DOHH2 (cell line): ENCODE data around the gene IFNA17.
"Not testable (repeated sequence)": the region's sequence is repeated elsewhere in the genome, so short reads cannot be mapped to it uniquely, and the experiment has no call there.

Source experiments
- H3F3A ChIP-seq: fragments of 200-600 bp; sonication (generic), shearing (Covaris generic); 2 replicates; pipeline ENCODE4 v1.6.0; 2016; ENCODE audit warnings: antibody characterized with exemption, mild to moderate bottlenecking; ENCODE audit not compliant: control insufficient read depth, insufficient read depth
- H3K27ac ChIP-seq: fragments of 200-600 bp; sonication (generic); 2 replicates; pipeline ENCODE4 v1.5.1; 2014; ENCODE audit warnings: low read depth, mild to moderate bottlenecking, low read length, moderate library complexity
- H3K27me3 ChIP-seq: fragments of 200-600 bp; sonication (generic); 2 replicates; pipeline ENCODE4 v1.6.1; 2014; ENCODE audit warnings: mild to moderate bottlenecking, low read length, mixed read lengths; ENCODE audit not compliant: control insufficient read depth
- H3K36me3 ChIP-seq: fragments of 200-600 bp; sonication (generic); 2 replicates; pipeline ENCODE4 v1.6.1; 2014; ENCODE audit warnings: mild to moderate bottlenecking, low read length, moderate library complexity, mixed read lengths; ENCODE audit not compliant: control insufficient read depth
- H3K4me1 ChIP-seq: fragments of 200-600 bp; sonication (generic); 2 replicates; pipeline ENCODE4 v1.6.1; 2014; ENCODE audit warnings: mild to moderate bottlenecking, low read length, mixed read lengths; ENCODE audit not compliant: control insufficient read depth
- H3K4me2 ChIP-seq: fragments of 200-600 bp; sonication (generic); 2 replicates; pipeline ENCODE4 v1.6.0; 2014; ENCODE audit warnings: mild to moderate bottlenecking, low read length, moderate library complexity
- H3K4me3 ChIP-seq: fragments of 200-600 bp; sonication (generic); 2 replicates; pipeline ENCODE4 v1.5.1; 2014; ENCODE audit warnings: mild to moderate bottlenecking, low read length, mixed read lengths
- H3K79me2 ChIP-seq: fragments of 200-600 bp; sonication (generic); 2 replicates; pipeline ENCODE4 v1.6.1; 2014; ENCODE audit warnings: mild to moderate bottlenecking, low read length, mixed read lengths; ENCODE audit not compliant: control insufficient read depth
- H3K9me2 ChIP-seq: fragments of 200-600 bp; sonication (generic); replicated peaks from 2 replicates; pipeline ENCODE4 v1.6.1; 2014; ENCODE audit warnings: mild to moderate bottlenecking, low read length, mixed read lengths; ENCODE audit not compliant: control insufficient read depth
- H3K9me3 ChIP-seq: fragments of 200-600 bp; sonication (generic); 2 replicates; pipeline ENCODE4 v1.6.1; 2014; ENCODE audit warnings: antibody characterized with exemption, low read length, mixed read lengths; ENCODE audit not compliant: control insufficient read depth, insufficient read depth
- H4K20me1 ChIP-seq: fragments of 200-600 bp; sonication (generic); 2 replicates; pipeline ENCODE4 v1.6.0; 2014; ENCODE audit warnings: low read depth, mild to moderate bottlenecking, antibody characterized with exemption, low read length, moderate library complexity; ENCODE audit not compliant: control insufficient read depth, insufficient read depth
- CTCF ChIP-seq: fragments of 200-600 bp; sonication (generic); IDR thresholded peaks from one replicate; pipeline ENCODE4 v1.5.1; 2014; ENCODE audit warnings: antibody characterized with exemption, mild to moderate bottlenecking, low read depth, low read length; ENCODE audit not compliant: poor library complexity, severe bottlenecking
- EZH2phosphoT487 ChIP-seq: fragments of 200-600 bp; sonication (generic); IDR thresholded peaks from 2 replicates; pipeline ENCODE4 v1.6.1; 2017; ENCODE audit warnings: borderline replicate concordance, mild to moderate bottlenecking, antibody characterized with exemption, low read length, moderate library complexity, mixed read lengths

The IFNA17 gene

GRCh38 chr9:21210311-21210710, 17.7 kb downstream of the IFNA17 start:
- Histone ChIP-seq H3K4me3 (no peak overlapping the region), H4K20me1 (no peaks in the 10 kb centered on the region), H3K36me3 (no peaks in the 10 kb centered on the region), H3K27me3 (no peaks in the 10 kb centered on the region), H3K4me2 (no peak overlapping the region), H3K9me2 (no peaks in the 10 kb centered on the region), H3K79me2 (no peaks in the 10 kb centered on the region), H3K4me1 (no peaks in the 10 kb centered on the region), H3F3A (no peaks in the 10 kb centered on the region), H3K9me3 (no peaks in the 10 kb centered on the region), H3K27ac (no peak overlapping the region)
- no peak for TF ChIP-seq CTCF
- no peak for TF ChIP-seq EZH2phosphoT487

- not testable (repeated sequence) for H3K9me3 ChIP-seq, H3K27me3 ChIP-seq, H3K27ac ChIP-seq, H3K9me2 ChIP-seq, H3K36me3 ChIP-seq, H3K4me1 ChIP-seq, H3K4me2 ChIP-seq, H3F3A ChIP-seq, H3K79me2 ChIP-seq, H3K4me3 ChIP-seq, H4K20me1 ChIP-seq
These were observed 21.0 kb downstream of the IFNA17 start, which contains the start of gene IFNA10 for GRCh38 chr9:21207043-21207442. Gene IFNA10 (minus strand): TSS chr9:21207143. CDS start chr9:21207097, 46 bp downstream.

GRCh38 chr9:21205204-21205603, 22.8 kb downstream of the IFNA17 start:
- no peaks in the 10 kb centered on the region for H3K27me3 ChIP-seq
- TF ChIP-seq CTCF (no peak), EZH2phosphoT487 (no peak)
- no peaks in the 10 kb centered on the region for H3F3A ChIP-seq
- no peaks in the 10 kb centered on the region for H3K9me2 ChIP-seq
- H3K27ac ChIP-seq: no peak overlapping the region
- H3K4me3 ChIP-seq: no peak overlapping the region
- no peaks in the 10 kb centered on the region for H3K9me3 ChIP-seq
- H3K4me1 ChIP-seq: no peaks in the 10 kb centered on the region
- H3K36me3 ChIP-seq: no peaks in the 10 kb centered on the region
- no peaks in the 10 kb centered on the region for H3K79me2 ChIP-seq
- no peaks in the 10 kb centered on the region for H4K20me1 ChIP-seq
- no peak overlapping the region for H3K4me2 ChIP-seq

- not testable (repeated sequence) for H3K27me3 ChIP-seq, H3K27ac ChIP-seq, H3K79me2 ChIP-seq, H3K9me2 ChIP-seq, H3K9me3 ChIP-seq, H3K36me3 ChIP-seq, H3K4me3 ChIP-seq, H3K4me2 ChIP-seq, H4K20me1 ChIP-seq, H3F3A ChIP-seq, H3K4me1 ChIP-seq
These were observed 25.9 kb downstream of the IFNA17 start, which contains the start of gene IFNA7 for GRCh38 chr9:21202105-21202504. Gene IFNA7 (minus strand): TSS chr9:21202205. CDS start chr9:21202165, 40 bp downstream.
